ENCODE measurements around the gene MT1F. TPM values are rescaled to one million over a fixed set of nuclear protein-coding genes. Genes with fewer than 3 reads are reported as not detected.

MT1F gene
- total RNA-seq, 1 experiment from 2014 or later, result 7.3 TPM

- no peak for TF ChIP-seq POLR2AphosphoS5 (IDR thresholded peaks at IDR 0.05; ENCODE audit: low read depth, low read length)
- TF ChIP-seq ATF3 (IDR thresholded peaks at IDR 0.05), result no peak
- TF ChIP-seq SIN3A (IDR thresholded peaks at IDR 0.05; ENCODE audit: low read depth), result no peak
- TF ChIP-seq ZBTB33 (IDR thresholded peaks at IDR 0.05; ENCODE audit: extremely low read depth, insufficient replicate concordance, low read length), result no peak
- no peak for TF ChIP-seq ZNF274 (IDR thresholded peaks at IDR 0.05; ENCODE audit: low read depth, low read length)
- TF ChIP-seq EZH2phosphoT487 (IDR thresholded peaks at IDR 0.05; ENCODE audit: borderline replicate concordance), result no peak
- no peak for TF ChIP-seq EGR1 (IDR thresholded peaks at IDR 0.05; ENCODE audit: low read depth)
- no peak for TF ChIP-seq EZH2 (IDR thresholded peaks at IDR 0.05)
- no peak for TF ChIP-seq CTCF (IDR thresholded peaks at IDR 0.05 in 2 of 3, conservative IDR thresholded peaks at IDR 0.05 in 1 of 3; ENCODE audit: borderline replicate concordance in 1 of 3, insufficient read depth in 1 of 3, low read depth in 2 of 3, low read length in 2 of 3)
- no peak for TF ChIP-seq ELF1 (IDR thresholded peaks at IDR 0.05; ENCODE audit: borderline replicate concordance, low read depth)
- BruUV-seq (replicated peaks), result no TSS peak
- POLR2A ChIA-PET, result no interaction called here
- Histone ChIP-seq H3K9me2 (ENCODE audit: insufficient read depth) (no peaks in the 10 kb centered on the region), H3K4me3 (replicated peaks in 1 of 2; ENCODE audit: low read depth in 1 of 2, low read length in 2 of 2) (no peak overlapping the region), H3K9me3 (ENCODE audit: control insufficient read depth in 1 of 2, insufficient read depth in 1 of 2, low read depth in 1 of 2, low read length in 2 of 2) (no peaks in the 10 kb centered on the region), H2AFZ (ENCODE audit: low read depth, low read length, poor library complexity, severe bottlenecking) (no peak overlapping the region), H3K27me3 (ENCODE audit: insufficient read depth, low read length) (no peaks in the 10 kb centered on the region), H3K79me2 (ENCODE audit: insufficient read depth, low read length) (no peaks in the 10 kb centered on the region), H4K20me1 (ENCODE audit: insufficient read depth) (no peaks in the 10 kb centered on the region), H3K4me2 (ENCODE audit: low read length) (no peak overlapping the region), H3K36me3 (ENCODE audit: control insufficient read depth in 1 of 2, insufficient read depth in 2 of 2, low read length in 2 of 2) (no peaks in the 10 kb centered on the region), H3K27ac (ENCODE audit: low read depth, low read length) (no peak overlapping the region), H3K4me1 (ENCODE audit: control insufficient read depth in 1 of 2, insufficient read depth in 2 of 2, low read length in 2 of 2) (peaks cover 16 to 25% of the 10 kb centered on the region in 2 experiments), H3K9ac (ENCODE audit: low read length) (no peak overlapping the region)
- CTCF ChIA-PET, result no interaction called here
- ATAC-seq (no peak), DNase-seq (ENCODE audit: low read depth, low spot score) (no peak)
- RAD21 ChIA-PET (ENCODE audit: low non-redundant PET in 1 of 2, low total read pairs in 2 of 2, uncharacterized antibody in 2 of 2, unreplicated experiment in 2 of 2), result no interaction called here
- intact Hi-C loops (cut with micrococcal nuclease), result no loop called here
These were observed 7.9 kb upstream of the MT1F start for GRCh38 chr16:56649820-56650219.

Data from HCT116 (cell line).